Activated CD8-positive, alpha-beta memory T cell treated with anti-CD3 and anti-CD28 coated beads, Interleukin-2, amount 50 U/mL, for 4 hours (primary cell): ENCODE data around the gene ETF1.
"Not testable (repeated sequence)": the region's sequence is repeated elsewhere in the genome, so short reads cannot be mapped to it uniquely, and the experiment has no call there.

Experiments
- DNase-seq: peaks from one replicate; pipeline ENCODE4 v3.0.0-alpha.2; 2020

Gene ETF1

GRCh38 chr5:138476918-138477317 lies 66.1 kb downstream of the ETF1 start:
- no peak for DNase-seq

- not testable (repeated sequence) for DNase-seq
Observed at GRCh38 chr5:138473151-138473550, 69.9 kb downstream of the ETF1 start.

- DNase-seq = no peak
Observed at GRCh38 chr5:138472353-138472752, 70.7 kb downstream of the ETF1 start.

GRCh38 chr5:138471052-138471361 lies 72.0 kb downstream of the ETF1 start:
- no peak for DNase-seq

GRCh38 chr5:138470322-138471051 lies 72.5 kb downstream of the ETF1 start:
- no peak for DNase-seq

GRCh38 chr5:138469540-138470321 lies 73.3 kb downstream of the ETF1 start:
- peak; percentile 42 for DNase-seq

- DNase-seq = no peak
Observed at GRCh38 chr5:138468966-138469539, 74.0 kb downstream of the ETF1 start.

- DNase-seq = no peak
Observed at GRCh38 chr5:138468133-138468965, 74.7 kb downstream of the ETF1 start.

GRCh38 chr5:138467711-138468132 lies 75.3 kb downstream of the ETF1 start:
- DNase-seq = no peak

- no peak for DNase-seq
Observed at GRCh38 chr5:138466900-138467710, 75.9 kb downstream of the ETF1 start.

GRCh38 chr5:138466125-138466899 lies 76.7 kb downstream of the ETF1 start:
- peak; percentile 46 for DNase-seq

GRCh38 chr5:138465261-138466124 lies 77.5 kb downstream of the ETF1 start, which contains the start of gene EGR1:
EGR1 (plus strand) TSS chr5:138465479; CDS start chr5:138465762, 283 bp downstream.
- peak; percentile 96 for DNase-seq

- DNase-seq = peak; percentile 93
Observed at GRCh38 chr5:138464388-138465260, 78.4 kb downstream of the ETF1 start.

GRCh38 chr5:138464008-138464387 lies 79.0 kb downstream of the ETF1 start:
- peak; percentile 94 for DNase-seq

- no peak for DNase-seq
Observed at GRCh38 chr5:138463419-138464007, 79.5 kb downstream of the ETF1 start.

GRCh38 chr5:138461343-138462125 lies 81.5 kb downstream of the ETF1 start:
- DNase-seq = no peak

GRCh38 chr5:138460032-138460693 lies 82.9 kb downstream of the ETF1 start:
- no peak for DNase-seq
